HL-60 (cell line): ENCODE results near the gene HOXB6.

Source experiments
- TF ChIP-seq, protein P1 (sequence below): IDR thresholded peaks from one replicate; pipeline ENCODE4 v1.5.1; 2011; ENCODE audit warnings: low read length, control low read depth, inconsistent platforms; ENCODE audit not compliant: insufficient read depth
- TF ChIP-seq, protein P2 (sequence below): IDR thresholded peaks from 2 replicates; pipeline ENCODE4 v1.6.1; 2012; ENCODE audit warnings: low read depth; ENCODE audit not compliant: insufficient replicate concordance

DNA sequence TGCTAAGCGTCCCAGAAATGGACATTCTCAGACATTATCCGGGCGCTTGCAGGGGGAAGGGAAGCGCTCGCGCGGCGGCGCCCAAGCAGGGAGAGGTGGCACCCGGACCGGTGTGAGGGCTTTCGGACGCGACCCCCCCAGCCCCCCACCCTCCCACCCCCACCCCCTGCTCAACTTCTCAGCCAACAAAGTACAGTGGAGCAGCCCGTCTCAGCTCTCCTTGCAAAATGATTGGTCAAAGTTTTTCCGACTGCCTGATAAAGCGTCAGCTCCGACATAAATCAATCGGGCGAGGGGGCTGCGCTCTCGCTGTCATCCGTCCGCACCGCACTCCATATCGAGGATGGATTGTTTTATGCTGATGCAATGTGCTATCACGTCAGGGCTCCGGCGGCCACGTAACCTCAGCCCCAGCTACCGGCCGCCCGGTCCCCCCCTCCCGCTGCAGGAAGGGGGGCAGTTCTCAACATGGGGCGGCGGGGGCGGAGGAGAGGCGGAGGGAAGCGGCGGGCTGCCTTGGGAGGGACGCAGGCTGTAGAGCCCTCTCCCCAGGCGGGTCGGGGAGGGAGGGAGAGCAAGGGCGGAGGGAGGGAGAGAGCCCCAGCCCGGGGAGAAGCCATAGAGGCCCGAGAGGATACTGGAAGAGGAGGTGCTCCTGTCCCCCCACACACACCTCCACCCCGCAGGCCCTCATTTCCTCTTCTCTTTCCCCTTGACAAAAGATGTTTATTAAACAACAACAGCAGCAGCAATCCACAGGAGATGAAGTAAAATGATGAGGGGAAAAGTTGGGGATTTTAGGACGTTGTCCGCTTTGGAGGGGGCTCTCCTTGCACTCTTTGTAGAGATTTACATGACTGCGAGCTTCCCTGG lies 21.7 kb upstream of the HOXB6 start, which contains the start of gene HOXB9:
- TF ChIP-seq, protein P1, sequence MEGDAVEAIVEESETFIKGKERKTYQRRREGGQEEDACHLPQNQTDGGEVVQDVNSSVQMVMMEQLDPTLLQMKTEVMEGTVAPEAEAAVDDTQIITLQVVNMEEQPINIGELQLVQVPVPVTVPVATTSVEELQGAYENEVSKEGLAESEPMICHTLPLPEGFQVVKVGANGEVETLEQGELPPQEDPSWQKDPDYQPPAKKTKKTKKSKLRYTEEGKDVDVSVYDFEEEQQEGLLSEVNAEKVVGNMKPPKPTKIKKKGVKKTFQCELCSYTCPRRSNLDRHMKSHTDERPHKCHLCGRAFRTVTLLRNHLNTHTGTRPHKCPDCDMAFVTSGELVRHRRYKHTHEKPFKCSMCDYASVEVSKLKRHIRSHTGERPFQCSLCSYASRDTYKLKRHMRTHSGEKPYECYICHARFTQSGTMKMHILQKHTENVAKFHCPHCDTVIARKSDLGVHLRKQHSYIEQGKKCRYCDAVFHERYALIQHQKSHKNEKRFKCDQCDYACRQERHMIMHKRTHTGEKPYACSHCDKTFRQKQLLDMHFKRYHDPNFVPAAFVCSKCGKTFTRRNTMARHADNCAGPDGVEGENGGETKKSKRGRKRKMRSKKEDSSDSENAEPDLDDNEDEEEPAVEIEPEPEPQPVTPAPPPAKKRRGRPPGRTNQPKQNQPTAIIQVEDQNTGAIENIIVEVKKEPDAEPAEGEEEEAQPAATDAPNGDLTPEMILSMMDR, result no peak
- TF ChIP-seq, protein P2, sequence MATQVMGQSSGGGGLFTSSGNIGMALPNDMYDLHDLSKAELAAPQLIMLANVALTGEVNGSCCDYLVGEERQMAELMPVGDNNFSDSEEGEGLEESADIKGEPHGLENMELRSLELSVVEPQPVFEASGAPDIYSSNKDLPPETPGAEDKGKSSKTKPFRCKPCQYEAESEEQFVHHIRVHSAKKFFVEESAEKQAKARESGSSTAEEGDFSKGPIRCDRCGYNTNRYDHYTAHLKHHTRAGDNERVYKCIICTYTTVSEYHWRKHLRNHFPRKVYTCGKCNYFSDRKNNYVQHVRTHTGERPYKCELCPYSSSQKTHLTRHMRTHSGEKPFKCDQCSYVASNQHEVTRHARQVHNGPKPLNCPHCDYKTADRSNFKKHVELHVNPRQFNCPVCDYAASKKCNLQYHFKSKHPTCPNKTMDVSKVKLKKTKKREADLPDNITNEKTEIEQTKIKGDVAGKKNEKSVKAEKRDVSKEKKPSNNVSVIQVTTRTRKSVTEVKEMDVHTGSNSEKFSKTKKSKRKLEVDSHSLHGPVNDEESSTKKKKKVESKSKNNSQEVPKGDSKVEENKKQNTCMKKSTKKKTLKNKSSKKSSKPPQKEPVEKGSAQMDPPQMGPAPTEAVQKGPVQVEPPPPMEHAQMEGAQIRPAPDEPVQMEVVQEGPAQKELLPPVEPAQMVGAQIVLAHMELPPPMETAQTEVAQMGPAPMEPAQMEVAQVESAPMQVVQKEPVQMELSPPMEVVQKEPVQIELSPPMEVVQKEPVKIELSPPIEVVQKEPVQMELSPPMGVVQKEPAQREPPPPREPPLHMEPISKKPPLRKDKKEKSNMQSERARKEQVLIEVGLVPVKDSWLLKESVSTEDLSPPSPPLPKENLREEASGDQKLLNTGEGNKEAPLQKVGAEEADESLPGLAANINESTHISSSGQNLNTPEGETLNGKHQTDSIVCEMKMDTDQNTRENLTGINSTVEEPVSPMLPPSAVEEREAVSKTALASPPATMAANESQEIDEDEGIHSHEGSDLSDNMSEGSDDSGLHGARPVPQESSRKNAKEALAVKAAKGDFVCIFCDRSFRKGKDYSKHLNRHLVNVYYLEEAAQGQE, result no peak
